Measurements from ENCODE around the gene AMIGO2. TPM values are rescaled to one million over a fixed set of nuclear protein-coding genes. Genes with fewer than 3 reads are reported as not detected.

The AMIGO2 gene
- total RNA-seq, 1 experiment from 2014 or later = 6.5 TPM

- Mint-ChIP-seq H3K27me3 (ENCODE audit: low read depth) (no peaks in the 10 kb centered on the region), H3K27ac (no peak overlapping the region), H3K36me3 (no peaks in the 10 kb centered on the region), H3K4me1 (no peaks in the 10 kb centered on the region), H3K9me3 (0 out of 2 replicates have a peak, but pooled peaks cover 10% of the 10 kb centered on the region), H3K4me3 (no peak overlapping the region)
- no peak for ATAC-seq
- ChIA-PET CTCF (no interaction called here), POLR2A (no interaction called here)
- DNase-seq (ENCODE audit: low spot score) = no peak
- TF ChIP-seq STAT6 (CRISPR knock-in tag; conservative IDR thresholded peaks at IDR 0.05; ENCODE audit: low read depth) (no peak), ESRRA (CRISPR knock-in tag; IDR thresholded peaks at IDR 0.05; ENCODE audit: borderline replicate concordance) (no peak), TP53 (CRISPR knock-in tag; IDR thresholded peaks at IDR 0.05) (no peak), E2F1 (CRISPR knock-in tag; IDR thresholded peaks at IDR 0.05) (no peak), ELF4 (CRISPR knock-in tag; IDR thresholded peaks at IDR 0.05; ENCODE audit: low read depth) (no peak), NFE2L1 (CRISPR knock-in tag; IDR thresholded peaks at IDR 0.05) (no peak), ZNF532 (CRISPR knock-in tag; IDR thresholded peaks at IDR 0.05; ENCODE audit: borderline replicate concordance) (no peak), SMAD4 (CRISPR knock-in tag; IDR thresholded peaks at IDR 0.05) (no peak)
- TF ChIP-seq, protein P1, sequence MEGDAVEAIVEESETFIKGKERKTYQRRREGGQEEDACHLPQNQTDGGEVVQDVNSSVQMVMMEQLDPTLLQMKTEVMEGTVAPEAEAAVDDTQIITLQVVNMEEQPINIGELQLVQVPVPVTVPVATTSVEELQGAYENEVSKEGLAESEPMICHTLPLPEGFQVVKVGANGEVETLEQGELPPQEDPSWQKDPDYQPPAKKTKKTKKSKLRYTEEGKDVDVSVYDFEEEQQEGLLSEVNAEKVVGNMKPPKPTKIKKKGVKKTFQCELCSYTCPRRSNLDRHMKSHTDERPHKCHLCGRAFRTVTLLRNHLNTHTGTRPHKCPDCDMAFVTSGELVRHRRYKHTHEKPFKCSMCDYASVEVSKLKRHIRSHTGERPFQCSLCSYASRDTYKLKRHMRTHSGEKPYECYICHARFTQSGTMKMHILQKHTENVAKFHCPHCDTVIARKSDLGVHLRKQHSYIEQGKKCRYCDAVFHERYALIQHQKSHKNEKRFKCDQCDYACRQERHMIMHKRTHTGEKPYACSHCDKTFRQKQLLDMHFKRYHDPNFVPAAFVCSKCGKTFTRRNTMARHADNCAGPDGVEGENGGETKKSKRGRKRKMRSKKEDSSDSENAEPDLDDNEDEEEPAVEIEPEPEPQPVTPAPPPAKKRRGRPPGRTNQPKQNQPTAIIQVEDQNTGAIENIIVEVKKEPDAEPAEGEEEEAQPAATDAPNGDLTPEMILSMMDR (IDR thresholded peaks at IDR 0.05) = no peak
These were observed 42.8 kb upstream of the AMIGO2 start for GRCh38 chr12:47122602-47123001.

GRCh38 chr12:47121146-47121545 lies 41.4 kb upstream of the AMIGO2 start:
- Mint-ChIP-seq H3K9me3 (0 out of 2 replicates have a peak, but pooled peaks cover 10% of the 10 kb centered on the region), H3K27ac (no peak overlapping the region), H3K4me1 (no peaks in the 10 kb centered on the region), H3K4me3 (no peak overlapping the region), H3K36me3 (no peaks in the 10 kb centered on the region), H3K27me3 (ENCODE audit: low read depth) (no peaks in the 10 kb centered on the region)
- DNase-seq (ENCODE audit: low spot score) = no peak
- ChIA-PET POLR2A (no interaction called here), CTCF (no interaction called here)
- no peak for ATAC-seq
- TF ChIP-seq, protein P2, sequence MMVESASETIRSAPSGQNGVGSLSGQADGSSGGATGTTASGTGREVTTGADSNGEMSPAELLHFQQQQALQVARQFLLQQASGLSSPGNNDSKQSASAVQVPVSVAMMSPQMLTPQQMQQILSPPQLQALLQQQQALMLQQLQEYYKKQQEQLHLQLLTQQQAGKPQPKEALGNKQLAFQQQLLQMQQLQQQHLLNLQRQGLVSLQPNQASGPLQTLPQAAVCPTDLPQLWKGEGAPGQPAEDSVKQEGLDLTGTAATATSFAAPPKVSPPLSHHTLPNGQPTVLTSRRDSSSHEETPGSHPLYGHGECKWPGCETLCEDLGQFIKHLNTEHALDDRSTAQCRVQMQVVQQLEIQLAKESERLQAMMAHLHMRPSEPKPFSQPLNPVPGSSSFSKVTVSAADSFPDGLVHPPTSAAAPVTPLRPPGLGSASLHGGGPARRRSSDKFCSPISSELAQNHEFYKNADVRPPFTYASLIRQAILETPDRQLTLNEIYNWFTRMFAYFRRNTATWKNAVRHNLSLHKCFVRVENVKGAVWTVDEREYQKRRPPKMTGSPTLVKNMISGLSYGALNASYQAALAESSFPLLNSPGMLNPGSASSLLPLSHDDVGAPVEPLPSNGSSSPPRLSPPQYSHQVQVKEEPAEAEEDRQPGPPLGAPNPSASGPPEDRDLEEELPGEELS (CRISPR knock-in tag; IDR thresholded peaks at IDR 0.05) = no peak
- TF ChIP-seq ESRRA (CRISPR knock-in tag; IDR thresholded peaks at IDR 0.05; ENCODE audit: borderline replicate concordance) = no peak
- TF ChIP-seq CREM (CRISPR knock-in tag; IDR thresholded peaks at IDR 0.05) = no peak
- TF ChIP-seq E2F1 (CRISPR knock-in tag; IDR thresholded peaks at IDR 0.05) = no peak
- no peak for TF ChIP-seq ATF2 (CRISPR knock-in tag; IDR thresholded peaks at IDR 0.05; ENCODE audit: borderline replicate concordance, low read depth)
- TF ChIP-seq TEAD1 (CRISPR knock-in tag; IDR thresholded peaks at IDR 0.05) = no peak
- TF ChIP-seq, protein P3, sequence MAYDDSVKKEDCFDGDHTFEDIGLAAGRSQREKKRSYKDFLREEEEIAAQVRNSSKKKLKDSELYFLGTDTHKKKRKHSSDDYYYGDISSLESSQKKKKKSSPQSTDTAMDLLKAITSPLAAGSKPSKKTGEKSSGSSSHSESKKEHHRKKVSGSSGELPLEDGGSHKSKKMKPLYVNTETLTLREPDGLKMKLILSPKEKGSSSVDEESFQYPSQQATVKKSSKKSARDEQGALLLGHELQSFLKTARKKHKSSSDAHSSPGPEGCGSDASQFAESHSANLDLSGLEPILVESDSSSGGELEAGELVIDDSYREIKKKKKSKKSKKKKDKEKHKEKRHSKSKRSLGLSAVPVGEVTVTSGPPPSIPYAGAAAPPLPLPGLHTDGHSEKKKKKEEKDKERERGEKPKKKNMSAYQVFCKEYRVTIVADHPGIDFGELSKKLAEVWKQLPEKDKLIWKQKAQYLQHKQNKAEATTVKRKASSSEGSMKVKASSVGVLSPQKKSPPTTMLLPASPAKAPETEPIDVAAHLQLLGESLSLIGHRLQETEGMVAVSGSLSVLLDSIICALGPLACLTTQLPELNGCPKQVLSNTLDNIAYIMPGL (CRISPR knock-in tag; IDR thresholded peaks at IDR 0.05) = no peak
- no peak for TF ChIP-seq MYBL2 (CRISPR knock-in tag; IDR thresholded peaks at IDR 0.05)
- TF ChIP-seq CREB1 (CRISPR knock-in tag; IDR thresholded peaks at IDR 0.05) = no peak
- no peak for TF ChIP-seq ETV6 (CRISPR knock-in tag; IDR thresholded peaks at IDR 0.05)
- TF ChIP-seq RORB (CRISPR knock-in tag; IDR thresholded peaks at IDR 0.05) = no peak
